Measurements from ENCODE around the gene ZNF235.

DNA sequence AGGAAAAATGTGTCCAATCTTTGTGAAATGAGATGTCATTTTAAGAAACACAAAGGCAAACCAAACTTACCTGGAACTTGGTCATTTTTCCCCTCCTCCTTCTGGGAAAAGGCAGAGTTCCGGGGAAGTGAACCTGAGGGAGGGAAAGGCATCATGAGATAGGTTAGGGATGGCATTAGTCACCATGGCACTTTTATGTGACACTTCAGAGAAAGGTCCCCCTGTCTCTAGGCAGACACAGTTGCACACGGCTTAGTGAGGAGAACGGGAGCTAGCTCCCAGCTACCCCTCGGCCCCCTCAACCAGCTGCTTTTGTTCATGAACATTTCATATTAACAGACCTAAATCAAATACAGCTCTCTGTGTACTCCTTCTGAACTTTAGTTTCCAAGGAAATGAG lies 1.5 kb downstream of the ZNF235 start:
- no peak for TF ChIP-seq CTCF (conservative IDR thresholded peaks at IDR 0.05; ENCODE audit: low read depth, low read length)
- TF ChIP-seq EZH2 (IDR thresholded peaks at IDR 0.05; ENCODE audit: borderline replicate concordance, low read depth, low read length, poor library complexity, severe bottlenecking): no peak

Data from A673 (cell line).